GM23338 (cell line): ENCODE results near the gene RPTOR. TPM values are rescaled to one million over a fixed set of nuclear protein-coding genes. Genes with fewer than 3 reads are reported as not detected.

Experiments used
- ATAC-seq: fragments of 200-7000 bp; cut with Tn5 transposase; 3 replicates; pipeline ENCODE4 v1.9.1; 2020
- DNase-seq: peaks from one replicate; pipeline ENCODE4 v3.0.0-alpha.2; 2015; ENCODE audit warnings: low spot score
- H2AFZ ChIP-seq: fragments of 200-600 bp; sonication (generic); 2 replicates; pipeline ENCODE4 v1.8.0; 2016; ENCODE audit warnings: antibody characterized with exemption, mild to moderate bottlenecking, moderate library complexity
- H3F3A ChIP-seq: fragments of 200-600 bp; sonication (generic); replicated peaks from 2 replicates; pipeline ENCODE4 v1.8.0; 2017; ENCODE audit warnings: antibody characterized with exemption, mixed run types, low read depth
- H3K27ac ChIP-seq: fragments of 200-600 bp; sonication (generic); 2 replicates; pipeline ENCODE4 v1.6.1; 2016; ENCODE audit warnings: low read depth
- H3K27me3 ChIP-seq: fragments of 200-600 bp; sonication (generic); 2 replicates; pipeline ENCODE4 v1.8.0; 2016; ENCODE audit warnings: mild to moderate bottlenecking, mixed run types, moderate library complexity; ENCODE audit not compliant: insufficient read depth
- H3K36me3 ChIP-seq: fragments of 200-600 bp; sonication (generic); 2 replicates; pipeline ENCODE4 v1.8.0; 2016; ENCODE audit warnings: mild to moderate bottlenecking; ENCODE audit not compliant: insufficient read depth
- H3K4me1 ChIP-seq: fragments of 200-600 bp; sonication (generic); 2 replicates; pipeline ENCODE4 v1.8.0; 2016; ENCODE audit warnings: mild to moderate bottlenecking, moderate library complexity; ENCODE audit not compliant: insufficient read depth
- H3K4me2 ChIP-seq: fragments of 200-600 bp; sonication (generic); 2 replicates; pipeline ENCODE4 v1.7.1; 2017; ENCODE audit warnings: mixed run types
- H3K4me3 ChIP-seq: fragments of 200-600 bp; sonication (generic); 2 replicates; pipeline ENCODE4 v1.6.1; 2016; ENCODE audit warnings: mixed run types
- H3K79me2 ChIP-seq: fragments of 200-600 bp; sonication (generic); replicated peaks from 2 replicates; pipeline ENCODE4 v1.8.0; 2017; ENCODE audit warnings: mild to moderate bottlenecking; ENCODE audit not compliant: insufficient read depth
- H3K9me2 ChIP-seq: fragments of 200-600 bp; sonication (generic); 2 replicates; pipeline ENCODE4 v1.8.0; 2017; ENCODE audit not compliant: insufficient read depth
- H4K20me1 ChIP-seq: fragments of 200-600 bp; sonication (generic); replicated peaks from 2 replicates; pipeline ENCODE4 v1.8.0; 2017; ENCODE audit warnings: mild to moderate bottlenecking; ENCODE audit not compliant: insufficient read depth
- H3K27ac Mint-ChIP-seq: 2 replicates; pipeline ENCODE4 v1.8.0; 2020; ENCODE audit warnings: inconsistent platforms, mild to moderate bottlenecking, moderate library complexity, mixed read lengths
- H3K27me3 Mint-ChIP-seq: 3 replicates; pipeline ENCODE4 v1.8.0; 2022; ENCODE audit warnings: low read depth, mild to moderate bottlenecking, moderate library complexity, mixed read lengths, inconsistent platforms; ENCODE audit not compliant: insufficient read depth, poor library complexity
- H3K36me3 Mint-ChIP-seq: 3 replicates; pipeline ENCODE4 v1.8.0; 2021; ENCODE audit warnings: low read depth, mild to moderate bottlenecking, inconsistent platforms, moderate library complexity, mixed read lengths
- H3K4me1 Mint-ChIP-seq: 3 replicates; pipeline ENCODE4 v1.8.0; 2020; ENCODE audit warnings: mild to moderate bottlenecking, inconsistent platforms, mixed read lengths
- H3K4me3 Mint-ChIP-seq: 3 replicates; pipeline ENCODE4 v1.8.0; 2021; ENCODE audit warnings: moderate library complexity, mild to moderate bottlenecking, inconsistent platforms, mixed read lengths
- H3K9me3 Mint-ChIP-seq: 3 replicates; pipeline ENCODE4 v1.8.0; 2020; ENCODE audit warnings: moderate library complexity, mild to moderate bottlenecking, inconsistent platforms, mixed read lengths
- CREB1 ChIP-seq: fragments of 250-450 bp; sonication (Bioruptor Pico); IDR thresholded peaks from 2 replicates; pipeline ENCODE4 v1.5.0; 2020; ENCODE audit warnings: low read depth, mild to moderate bottlenecking, moderate library complexity
- CTCF ChIP-seq, 2 experiments: fragments of 200-600 bp in 1 of 2; sonication (generic) in 1 of 2; conservative IDR thresholded peaks; 2 replicates each; pipeline versions ENCODE4 v1.5.1 to v1.6.1; 2016 to 2017; ENCODE audit warnings: antibody characterized with exemption in 2 of 2, low read depth in 2 of 2, mild to moderate bottlenecking in 2 of 2, moderate library complexity in 1 of 2
- ETS1 ChIP-seq: IDR thresholded peaks from 2 replicates; pipeline ENCODE4 v1.6.1; 2016; ENCODE audit warnings: antibody characterized with exemption
- EZH2 ChIP-seq: fragments of 200-600 bp; sonication (generic); IDR thresholded peaks from one replicate; pipeline ENCODE4 v1.8.0; 2017; ENCODE audit warnings: antibody characterized with exemption, mild to moderate bottlenecking, low read depth; ENCODE audit not compliant: unreplicated experiment
- EZH2phosphoT487 ChIP-seq: fragments of 200-600 bp; sonication (generic); IDR thresholded peaks from one replicate; pipeline ENCODE4 v1.8.1; 2018; ENCODE audit warnings: antibody characterized with exemption; ENCODE audit not compliant: unreplicated experiment
- JUNB ChIP-seq: IDR thresholded peaks from one replicate; pipeline ENCODE4 v1.6.1; 2016; ENCODE audit warnings: antibody characterized with exemption; ENCODE audit not compliant: unreplicated experiment
- POLR2AphosphoS5 ChIP-seq: IDR thresholded peaks from 2 replicates; pipeline ENCODE4 v1.6.1; 2016; ENCODE audit warnings: antibody characterized with exemption, low read depth
- STAT1 ChIP-seq: IDR thresholded peaks from one replicate; pipeline ENCODE4 v1.6.1; 2016; ENCODE audit warnings: antibody characterized with exemption; ENCODE audit not compliant: unreplicated experiment
- ZNF114 ChIP-seq: fragments of 250-450 bp; sonication (Bioruptor Pico); IDR thresholded peaks from 2 replicates; pipeline ENCODE4 v1.5.0; 2020; ENCODE audit warnings: mild to moderate bottlenecking, moderate library complexity
- ZNF331 ChIP-seq: fragments of 250-450 bp; sonication (Bioruptor Pico); IDR thresholded peaks from 2 replicates; pipeline ENCODE4 v1.5.0; 2020; ENCODE audit warnings: low read depth, mild to moderate bottlenecking, moderate library complexity
- ZNF462 ChIP-seq: fragments of 250-450 bp; sonication (Bioruptor Pico); IDR thresholded peaks from 2 replicates; pipeline ENCODE4 v1.5.0; 2020; ENCODE audit warnings: mild to moderate bottlenecking, moderate library complexity
- polyA plus RNA-seq: library from polyadenylated mRNA; unstranded; fragments of >200 nt; fragmentation: Nextera tagmentation; extraction: Ambion mirVana; gene quantifications from 2 replicates; pipeline ENCODE4 v1.2.1, GENCODE V29; 2016
- total RNA-seq: library from RNA; depleted of rRNA; stranded (reverse); fragments of >200 nt; shearing (Covaris generic); gene quantifications from 2 replicates; pipeline ENCODE4 v1.2.3, GENCODE V29; 2014

RPTOR gene
- total and polyA plus RNA-seq, 2 experiments from 2014 or later = 9.5 to 38.0 TPM

GRCh38 chr17:80643326-80644099, 98.9 kb downstream of the RPTOR start (continued):
- TF ChIP-seq CTCF (conservative IDR thresholded peaks at IDR 0.05; ENCODE audit: low read depth in 2 of 2) = no peak
- TF ChIP-seq STAT1 = no peak
- TF ChIP-seq POLR2AphosphoS5 = no peak
- no peak for TF ChIP-seq EZH2
- TF ChIP-seq JUNB = no peak
- no peak for TF ChIP-seq EZH2phosphoT487

GRCh38 chr17:80644536-80644935, 99.9 kb downstream of the RPTOR start:
- Histone ChIP-seq H3K4me3 (no peak overlapping the region), H3K4me1 (peaks cover 11% of the 10 kb centered on the region; the same call in 1 of the 2 replicates), H3K36me3 (no peaks in the 10 kb centered on the region; the same call in 1 of the 2 replicates), H3K79me2 (peaks cover 64% of the 10 kb centered on the region), H4K20me1 (peaks cover 21% of the 10 kb centered on the region), H3K9me2 (no peaks in the 10 kb centered on the region), H3K27ac (no peak overlapping the region), H3K27me3 (no peaks in the 10 kb centered on the region), H3K4me2 (no peak overlapping the region), H3F3A (no peaks in the 10 kb centered on the region), H2AFZ (no peak overlapping the region)
- Mint-ChIP-seq H3K4me1 (peaks cover 30% of the 10 kb centered on the region), H3K27me3 (peaks cover 2% of the 10 kb centered on the region), H3K4me3 (no peak overlapping the region), H3K9me3 (no peaks in the 10 kb centered on the region; the same call in 2 of the 3 replicates), H3K27ac (no peak overlapping the region), H3K36me3 (no peaks in the 10 kb centered on the region)
- DNase-seq (no peak), ATAC-seq (no peak)
- TF ChIP-seq CTCF (conservative IDR thresholded peaks at IDR 0.05; ENCODE audit: low read depth in 2 of 2) (no peak), ETS1 (no peak), ZNF114 (no peak), ZNF462 (CRISPR knock-in tag) (no peak), ZNF331 (CRISPR knock-in tag) (no peak), EZH2 (no peak), JUNB (no peak), CREB1 (no peak)
